ENCODE measurements around the gene DCHS1. TPM values are rescaled to one million over a fixed set of nuclear protein-coding genes. Genes with fewer than 3 reads are reported as not detected.

The DCHS1 gene
- total and polyA plus RNA-seq, 10 of the 15 experiments (the other 5 are each of a cell fraction or from before 2014, with no cell fraction given): 0.02 to 0.64 (median 0.18) TPM; not detected in 1

GRCh38 chr11:6682936-6683861 is 27.6 kb upstream of the DCHS1 start, which contains the start of gene MRPL17 (continued):
- peak; percentile 76 to 79; a peak in 3 of 4 replicates for TF ChIP-seq IKZF2 (IDR thresholded peaks at IDR 0.05)
- TF ChIP-seq MEF2A (IDR thresholded peaks at IDR 0.05; ENCODE audit: insufficient read depth, low read depth, low read length): no peak
- peak; percentile 98 for TF ChIP-seq PML (IDR thresholded peaks at IDR 0.05; ENCODE audit: low read length)
- no peak for TF ChIP-seq KDM1A (IDR thresholded peaks at IDR 0.05; ENCODE audit: borderline replicate concordance)
- TF ChIP-seq RFX5 (IDR thresholded peaks at IDR 0.05; ENCODE audit: low read depth, low read length): peak; percentile 47; the same call in 1 of the 2 replicates
- TF ChIP-seq NBN (IDR thresholded peaks at IDR 0.05): peak; percentile 74; the same call in 1 of the 2 replicates
- TF ChIP-seq BRCA1 (IDR thresholded peaks at IDR 0.05; ENCODE audit: low read depth, low read length): no peak
- peak; percentile 40 for TF ChIP-seq SKIL (IDR thresholded peaks at IDR 0.05; ENCODE audit: low read depth, poor library complexity, severe bottlenecking)

- ATAC-seq (peak; percentile 14), FAIRE-seq (no peak), DNase-seq (ENCODE audit: low read depth, low spot score) (no peak)
- Histone ChIP-seq H3K27ac (ENCODE audit: control insufficient read depth, insufficient read depth) (peak overlapping the region; percentile 83), H3K9ac (ENCODE audit: control insufficient read depth, insufficient read depth, low read length) (peak overlapping the region; percentile 81), H3K79me2 (ENCODE audit: control insufficient read depth, insufficient read depth, low read length) (peaks cover 29% of the 10 kb centered on the region), H3K4me3 (peak overlapping the region; percentile 97), H2AFZ (ENCODE audit: control insufficient read depth, low read depth, low read length) (peak overlapping the region; percentile 77), H4K20me1 (ENCODE audit: control insufficient read depth, insufficient read depth) (no peaks in the 10 kb centered on the region), H3K27me3 (replicated peaks in 1 of 2; ENCODE audit: control insufficient read depth in 2 of 2, insufficient read depth in 2 of 2, low read length in 1 of 2) (no peaks in the 10 kb centered on the region), H3K4me2 (ENCODE audit: control insufficient read depth, insufficient read depth) (peak overlapping the region; percentile 77), H3K36me3 (ENCODE audit: control insufficient read depth in 2 of 2, insufficient read depth in 2 of 2, low read length in 1 of 2) (peaks cover 0 to 13% of the 10 kb centered on the region in 2 experiments; a peak in 1 of 4 replicates), H3K9me3 (replicated peaks; ENCODE audit: control insufficient read depth, insufficient read depth, low read length) (no peaks in the 10 kb centered on the region), H3K4me1 (ENCODE audit: control insufficient read depth, insufficient read depth, low read length) (0 out of 2 replicates have a peak, but pooled peaks cover 2% of the 10 kb centered on the region)
- ChIA-PET RAD21 (ENCODE audit: unreplicated experiment) (interaction anchor here (0.6 to 5.0 kb wide), 26 partner anchors 8 to 303 kb away, joined by 3 to 74 read pairs (median 4); partner anchors contain the start of genes ARFIP2, ILK, RRP8 and SMPD1), SMC1A (ENCODE audit: uncharacterized antibody, unreplicated experiment) (interaction anchor here (0.6 to 4.4 kb wide), 23 partner anchors 9 to 303 kb away, joined by 3 to 57 read pairs (median 6); partner anchors contain the start of genes ARFIP2, ILK, RRP8 and TAF10), POLR2A (interaction anchor here (0.8 to 4.6 kb wide), 12 partner anchors 9 to 201 kb away, joined by 3 to 34 read pairs (median 4); partner anchors contain the start of genes ARFIP2, ILK, RRP8 and TAF10), CTCF (interaction anchor here (0.7 to 5.5 kb wide), 33 partner anchors 9 to 303 kb away, joined by 3 to 126 read pairs (median 6); partner anchors contain the start of genes ARFIP2, ILK, TAF10 and TIMM10B)
- TSS peak; percentile 83 for BruUV-seq (replicated peaks)
- WGBS (ENCODE audit: insufficient coverage, insufficient replicate concordance, low lambda C conversion rate, missing lambda C conversion rate): 0% methylated on average over 10 of the region's 10 CpGs
- in situ Hi-C loops (cut with MboI): loop anchor here (5.0 kb wide), 1 partner anchor 150 kb away; no protein-coding TSS in a partner anchor
- intact Hi-C loops (cut with micrococcal nuclease; ENCODE audit: unreplicated experiment): loop anchor here (2.0 kb wide), 1 partner anchor 70 kb away; the partner anchor contains the start of gene TAF10
- TF ChIP-seq EGR1 (IDR thresholded peaks at IDR 0.05; ENCODE audit: borderline replicate concordance in 1 of 2, low read depth in 2 of 2, low read length in 2 of 2) (no peak), PAX5 (IDR thresholded peaks at IDR 0.05; ENCODE audit: borderline replicate concordance, low read depth, low read length) (peak; percentile 27; the same call in 1 of the 2 replicates)
These were observed 27.0 kb upstream of the DCHS1 start for GRCh38 chr11:6682591-6682935.

Measured in GM12878 (cell line).